GM23338 (cell line): Measurements from ENCODE around the gene TAMM41.

Experiments used
- CREB1 ChIP-seq: fragments of 250-450 bp; sonication (Bioruptor Pico); IDR thresholded peaks from 2 replicates; pipeline ENCODE4 v1.5.0; 2020; ENCODE audit warnings: low read depth, mild to moderate bottlenecking, moderate library complexity
- EZH2 ChIP-seq: fragments of 200-600 bp; sonication (generic); IDR thresholded peaks from one replicate; pipeline ENCODE4 v1.8.0; 2017; ENCODE audit warnings: antibody characterized with exemption, mild to moderate bottlenecking, low read depth; ENCODE audit not compliant: unreplicated experiment
- EZH2phosphoT487 ChIP-seq: fragments of 200-600 bp; sonication (generic); IDR thresholded peaks from one replicate; pipeline ENCODE4 v1.8.1; 2018; ENCODE audit warnings: antibody characterized with exemption; ENCODE audit not compliant: unreplicated experiment
- JUNB ChIP-seq: IDR thresholded peaks from one replicate; pipeline ENCODE4 v1.6.1; 2016; ENCODE audit warnings: antibody characterized with exemption; ENCODE audit not compliant: unreplicated experiment
- NANOG ChIP-seq: IDR thresholded peaks from 2 replicates; pipeline ENCODE4 v1.6.1; 2016; ENCODE audit warnings: antibody characterized with exemption, borderline replicate concordance
- POLR2AphosphoS5 ChIP-seq: IDR thresholded peaks from 2 replicates; pipeline ENCODE4 v1.6.1; 2016; ENCODE audit warnings: antibody characterized with exemption, low read depth
- ZNF331 ChIP-seq: fragments of 250-450 bp; sonication (Bioruptor Pico); IDR thresholded peaks from 2 replicates; pipeline ENCODE4 v1.5.0; 2020; ENCODE audit warnings: low read depth, mild to moderate bottlenecking, moderate library complexity
- ZNF462 ChIP-seq: fragments of 250-450 bp; sonication (Bioruptor Pico); IDR thresholded peaks from 2 replicates; pipeline ENCODE4 v1.5.0; 2020; ENCODE audit warnings: mild to moderate bottlenecking, moderate library complexity
- TF ChIP-seq, protein P1 (sequence below), 2 experiments: fragments of 200-600 bp in 1 of 2; sonication (generic) in 1 of 2; conservative IDR thresholded peaks; 2 replicates each; pipeline versions ENCODE4 v1.5.1 to v1.6.1; 2016 to 2017; ENCODE audit warnings: antibody characterized with exemption in 2 of 2, low read depth in 2 of 2, mild to moderate bottlenecking in 2 of 2, moderate library complexity in 1 of 2
- TF ChIP-seq, protein P2 (sequence below): IDR thresholded peaks from one replicate; pipeline ENCODE4 v1.6.1; 2018; ENCODE audit warnings: antibody characterized with exemption; ENCODE audit not compliant: unreplicated experiment
- TF ChIP-seq, protein P3 (sequence below): IDR thresholded peaks from 2 replicates; pipeline ENCODE4 v1.6.1; 2016; ENCODE audit warnings: antibody characterized with exemption

- TF ChIP-seq, protein P1, sequence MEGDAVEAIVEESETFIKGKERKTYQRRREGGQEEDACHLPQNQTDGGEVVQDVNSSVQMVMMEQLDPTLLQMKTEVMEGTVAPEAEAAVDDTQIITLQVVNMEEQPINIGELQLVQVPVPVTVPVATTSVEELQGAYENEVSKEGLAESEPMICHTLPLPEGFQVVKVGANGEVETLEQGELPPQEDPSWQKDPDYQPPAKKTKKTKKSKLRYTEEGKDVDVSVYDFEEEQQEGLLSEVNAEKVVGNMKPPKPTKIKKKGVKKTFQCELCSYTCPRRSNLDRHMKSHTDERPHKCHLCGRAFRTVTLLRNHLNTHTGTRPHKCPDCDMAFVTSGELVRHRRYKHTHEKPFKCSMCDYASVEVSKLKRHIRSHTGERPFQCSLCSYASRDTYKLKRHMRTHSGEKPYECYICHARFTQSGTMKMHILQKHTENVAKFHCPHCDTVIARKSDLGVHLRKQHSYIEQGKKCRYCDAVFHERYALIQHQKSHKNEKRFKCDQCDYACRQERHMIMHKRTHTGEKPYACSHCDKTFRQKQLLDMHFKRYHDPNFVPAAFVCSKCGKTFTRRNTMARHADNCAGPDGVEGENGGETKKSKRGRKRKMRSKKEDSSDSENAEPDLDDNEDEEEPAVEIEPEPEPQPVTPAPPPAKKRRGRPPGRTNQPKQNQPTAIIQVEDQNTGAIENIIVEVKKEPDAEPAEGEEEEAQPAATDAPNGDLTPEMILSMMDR (conservative IDR thresholded peaks at IDR 0.05; ENCODE audit: low read depth in 2 of 2), result no peak
- no peak for TF ChIP-seq POLR2AphosphoS5
- TF ChIP-seq, protein P2, sequence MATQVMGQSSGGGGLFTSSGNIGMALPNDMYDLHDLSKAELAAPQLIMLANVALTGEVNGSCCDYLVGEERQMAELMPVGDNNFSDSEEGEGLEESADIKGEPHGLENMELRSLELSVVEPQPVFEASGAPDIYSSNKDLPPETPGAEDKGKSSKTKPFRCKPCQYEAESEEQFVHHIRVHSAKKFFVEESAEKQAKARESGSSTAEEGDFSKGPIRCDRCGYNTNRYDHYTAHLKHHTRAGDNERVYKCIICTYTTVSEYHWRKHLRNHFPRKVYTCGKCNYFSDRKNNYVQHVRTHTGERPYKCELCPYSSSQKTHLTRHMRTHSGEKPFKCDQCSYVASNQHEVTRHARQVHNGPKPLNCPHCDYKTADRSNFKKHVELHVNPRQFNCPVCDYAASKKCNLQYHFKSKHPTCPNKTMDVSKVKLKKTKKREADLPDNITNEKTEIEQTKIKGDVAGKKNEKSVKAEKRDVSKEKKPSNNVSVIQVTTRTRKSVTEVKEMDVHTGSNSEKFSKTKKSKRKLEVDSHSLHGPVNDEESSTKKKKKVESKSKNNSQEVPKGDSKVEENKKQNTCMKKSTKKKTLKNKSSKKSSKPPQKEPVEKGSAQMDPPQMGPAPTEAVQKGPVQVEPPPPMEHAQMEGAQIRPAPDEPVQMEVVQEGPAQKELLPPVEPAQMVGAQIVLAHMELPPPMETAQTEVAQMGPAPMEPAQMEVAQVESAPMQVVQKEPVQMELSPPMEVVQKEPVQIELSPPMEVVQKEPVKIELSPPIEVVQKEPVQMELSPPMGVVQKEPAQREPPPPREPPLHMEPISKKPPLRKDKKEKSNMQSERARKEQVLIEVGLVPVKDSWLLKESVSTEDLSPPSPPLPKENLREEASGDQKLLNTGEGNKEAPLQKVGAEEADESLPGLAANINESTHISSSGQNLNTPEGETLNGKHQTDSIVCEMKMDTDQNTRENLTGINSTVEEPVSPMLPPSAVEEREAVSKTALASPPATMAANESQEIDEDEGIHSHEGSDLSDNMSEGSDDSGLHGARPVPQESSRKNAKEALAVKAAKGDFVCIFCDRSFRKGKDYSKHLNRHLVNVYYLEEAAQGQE, result no peak
- no peak for TF ChIP-seq CREB1 (CRISPR knock-in tag)
- no peak for TF ChIP-seq EZH2phosphoT487
- no peak for TF ChIP-seq EZH2
- TF ChIP-seq JUNB, result no peak
- TF ChIP-seq NANOG, result no peak
- TF ChIP-seq, protein P3, sequence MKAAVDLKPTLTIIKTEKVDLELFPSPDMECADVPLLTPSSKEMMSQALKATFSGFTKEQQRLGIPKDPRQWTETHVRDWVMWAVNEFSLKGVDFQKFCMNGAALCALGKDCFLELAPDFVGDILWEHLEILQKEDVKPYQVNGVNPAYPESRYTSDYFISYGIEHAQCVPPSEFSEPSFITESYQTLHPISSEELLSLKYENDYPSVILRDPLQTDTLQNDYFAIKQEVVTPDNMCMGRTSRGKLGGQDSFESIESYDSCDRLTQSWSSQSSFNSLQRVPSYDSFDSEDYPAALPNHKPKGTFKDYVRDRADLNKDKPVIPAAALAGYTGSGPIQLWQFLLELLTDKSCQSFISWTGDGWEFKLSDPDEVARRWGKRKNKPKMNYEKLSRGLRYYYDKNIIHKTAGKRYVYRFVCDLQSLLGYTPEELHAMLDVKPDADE, result no peak
- no peak for TF ChIP-seq ZNF462 (CRISPR knock-in tag)
- no peak for TF ChIP-seq ZNF331
These were observed 19.9 kb downstream of the TAMM41 start for GRCh38 chr3:11826628-11827265.
